Spleen (tissue), 7 donors: Measurements from ENCODE around the gene MTPN.

Experiments used
- CTCF ChIP-seq, 11 experiments: fragments of 200-600 bp in 7 of 11; fragments of 450-650 bp in 4 of 11; sonication (generic) in 4 of 11; IDR thresholded peaks in 8 of 11; conservative IDR thresholded peaks in 3 of 11; 1 replicate in 7 of 11; 2 replicates in 4 of 11; pipeline versions ENCODE4 v1.4.0 to v1.8.0; 2016 to 2021; ENCODE audit warnings: antibody characterized with exemption in 11 of 11, inconsistent platforms in 4 of 11, mild to moderate bottlenecking in 1 of 11
- POLR2A ChIP-seq, 3 donors: fragments of 450-650 bp; IDR thresholded peaks; one replicate each; pipeline ENCODE4 v1.5.1; 2017; ENCODE audit warnings: antibody characterized with exemption in 3 of 3, mild to moderate bottlenecking in 1 of 3
- POLR2AphosphoS5 ChIP-seq, 3 donors: sonication (generic); formaldehyde crosslinking; IDR thresholded peaks; one replicate each; pipeline ENCODE4 v1.5.1; 2017; ENCODE audit warnings: antibody characterized with exemption in 3 of 3
- donor health status: DM: no; HTN: no; CAD: no; lungs with moderate emphysema.
- donor health status: DM: no; HTN: no; CAD: no.
- donor health status: DM: no; HTN: no; CAD: no.

DNA sequence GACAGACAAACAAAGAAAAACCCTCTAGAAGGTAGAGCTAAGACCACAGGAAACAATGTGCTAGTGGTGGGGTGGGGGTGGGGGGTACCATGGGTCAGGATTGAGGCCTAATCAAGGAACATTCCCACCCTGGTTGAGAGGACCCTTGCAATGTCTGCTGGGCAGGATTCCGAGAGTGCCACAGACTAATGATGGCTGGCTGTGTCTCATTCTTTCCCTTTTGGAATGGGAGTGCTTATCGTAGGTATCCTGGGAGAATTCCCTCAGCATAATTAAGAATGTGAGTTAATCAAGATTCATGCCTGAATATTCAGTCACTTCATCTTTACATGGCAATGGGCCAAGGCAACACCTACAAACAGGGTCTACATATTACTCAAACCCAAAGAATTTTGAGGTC is 14.7 kb upstream of the MTPN start:
- TF ChIP-seq CTCF (IDR thresholded peaks at IDR 0.05 in 8 of 11, conservative IDR thresholded peaks at IDR 0.05 in 3 of 11) (no peak), POLR2A (IDR thresholded peaks at IDR 0.05) (no peak), POLR2AphosphoS5 (IDR thresholded peaks at IDR 0.05) (no peak)
